A172 (cell line): Measurements from ENCODE around the gene WDFY2. TPM values are rescaled to one million over a fixed set of nuclear protein-coding genes. Genes with fewer than 3 reads are reported as not detected.
"Not testable (repeated sequence)": the region's sequence is repeated elsewhere in the genome, so short reads cannot be mapped to it uniquely, and the experiment has no call there.

Source experiments
- DNase-seq: peaks from one replicate; pipeline ENCODE4 v3.0.0-alpha.2; 2015; ENCODE audit warnings: low spot score
- total RNA-seq: library from RNA; depleted of rRNA; stranded (reverse); fragments of >200 nt; shearing (Covaris generic); gene quantifications from 2 replicates; pipeline ENCODE4 v1.2.3, GENCODE V29; 2014

Gene WDFY2
- total RNA-seq, 1 experiment from 2014 or later: 2.5 TPM

- no peak for DNase-seq
Measured at GRCh38 chr13:51632591-51633362, 48.5 kb downstream of the WDFY2 start.

- no peak for DNase-seq
Measured at GRCh38 chr13:51635137-51635878, 51.0 kb downstream of the WDFY2 start.

DNA sequence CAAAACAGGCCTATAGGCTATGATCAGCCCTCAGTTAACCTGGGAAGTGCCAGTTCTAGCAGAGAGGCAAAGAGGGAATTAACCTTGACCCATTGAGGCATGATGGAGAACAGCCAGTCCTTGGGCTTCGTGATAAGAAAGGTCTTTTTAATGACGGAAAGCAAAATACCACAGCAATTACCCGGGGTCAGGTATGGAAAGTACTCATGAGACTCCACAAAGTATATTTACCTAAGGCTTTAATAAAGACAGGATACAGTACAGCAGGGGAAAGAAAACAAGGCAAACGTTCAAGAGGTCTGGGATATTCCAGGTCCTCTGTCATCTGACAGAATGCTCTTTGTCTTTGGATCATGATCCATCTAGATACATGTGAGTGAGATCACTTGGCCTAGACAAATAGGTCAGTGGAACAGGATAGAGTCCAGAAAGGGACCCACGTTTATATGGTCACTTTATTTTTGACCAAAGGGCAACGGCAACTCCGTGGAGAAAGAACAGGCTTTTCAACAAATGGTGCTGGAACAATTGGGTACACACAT, 52.2 kb downstream of the WDFY2 start:
- DNase-seq: peak; percentile 3

- DNase-seq: no peak
Measured at GRCh38 chr13:51637852-51638215, 53.6 kb downstream of the WDFY2 start.

GRCh38 chr13:51638216-51638871, 54.1 kb downstream of the WDFY2 start:
- peak; percentile 40 for DNase-seq

DNA sequence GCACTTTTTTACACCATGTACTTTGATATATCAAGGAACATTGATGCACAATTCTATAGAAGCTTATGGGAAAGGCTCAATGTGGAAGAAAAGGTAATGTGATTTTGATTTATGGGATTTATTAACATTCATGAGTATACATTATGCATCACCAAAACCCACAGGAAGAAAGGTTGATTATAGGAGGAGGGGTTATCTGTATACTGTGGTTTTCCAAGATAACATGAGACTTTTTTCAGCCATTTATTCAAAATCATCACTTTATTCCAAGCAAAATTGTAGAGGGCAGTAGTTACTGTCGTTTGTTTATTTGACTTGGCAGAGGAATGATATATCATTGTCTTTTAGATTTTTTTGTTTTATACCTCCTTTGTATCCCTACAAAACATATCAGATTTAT, 54.9 kb downstream of the WDFY2 start:
- peak; percentile 14 for DNase-seq

- DNase-seq: peak; percentile 28
Measured at GRCh38 chr13:51640696-51641095, 56.4 kb downstream of the WDFY2 start.

GRCh38 chr13:51643105-51643881, 59.0 kb downstream of the WDFY2 start:
- peak; percentile 93 for DNase-seq

DNA sequence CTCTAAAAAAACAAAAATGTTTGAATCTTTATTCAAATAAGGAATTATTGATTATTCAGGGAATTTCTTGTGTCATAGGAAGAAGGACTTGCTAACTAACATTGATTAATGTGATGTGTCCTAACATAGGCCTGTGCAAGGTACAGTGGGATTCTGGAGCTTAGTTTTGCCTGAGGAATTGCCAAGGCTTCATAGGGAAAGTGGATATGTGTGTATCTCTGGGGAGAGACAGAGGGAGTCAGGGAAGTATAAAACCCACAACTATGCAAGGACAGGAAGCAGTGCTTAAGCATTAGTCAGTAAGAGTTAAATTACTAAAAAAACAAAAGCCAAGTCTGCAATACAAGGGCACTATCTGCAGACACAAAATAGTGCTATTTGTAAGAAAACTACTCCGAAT, 59.6 kb downstream of the WDFY2 start:
- DNase-seq: peak; percentile 87

- DNase-seq: peak; percentile 59
Measured at GRCh38 chr13:51644654-51645053, 60.4 kb downstream of the WDFY2 start.

GRCh38 chr13:51645154-51645650, 60.9 kb downstream of the WDFY2 start:
- DNase-seq: peak; percentile 24

- no peak for DNase-seq
Measured at GRCh38 chr13:51645761-51646670, 61.8 kb downstream of the WDFY2 start.

DNA sequence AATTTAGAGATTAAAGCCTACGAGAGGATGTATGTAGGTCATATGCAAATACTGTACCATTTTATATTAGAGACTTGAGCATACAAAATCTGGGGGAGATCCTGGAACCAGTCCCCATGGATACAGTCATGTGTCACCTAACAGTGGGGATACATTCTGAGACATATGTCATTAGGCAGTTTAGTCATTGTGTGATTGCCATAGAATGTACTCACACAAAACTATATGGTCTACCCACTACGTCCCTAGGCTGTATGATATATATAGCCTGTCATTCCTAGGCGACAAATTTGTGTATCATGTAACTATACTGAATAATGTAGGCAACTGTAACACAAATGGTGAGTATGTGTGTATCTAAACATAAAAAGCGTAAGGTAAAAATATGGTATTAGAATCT, 62.8 kb downstream of the WDFY2 start:
- no peak for DNase-seq

GRCh38 chr13:51652193-51652592, 67.9 kb downstream of the WDFY2 start:
- not testable (repeated sequence) for DNase-seq

DNA sequence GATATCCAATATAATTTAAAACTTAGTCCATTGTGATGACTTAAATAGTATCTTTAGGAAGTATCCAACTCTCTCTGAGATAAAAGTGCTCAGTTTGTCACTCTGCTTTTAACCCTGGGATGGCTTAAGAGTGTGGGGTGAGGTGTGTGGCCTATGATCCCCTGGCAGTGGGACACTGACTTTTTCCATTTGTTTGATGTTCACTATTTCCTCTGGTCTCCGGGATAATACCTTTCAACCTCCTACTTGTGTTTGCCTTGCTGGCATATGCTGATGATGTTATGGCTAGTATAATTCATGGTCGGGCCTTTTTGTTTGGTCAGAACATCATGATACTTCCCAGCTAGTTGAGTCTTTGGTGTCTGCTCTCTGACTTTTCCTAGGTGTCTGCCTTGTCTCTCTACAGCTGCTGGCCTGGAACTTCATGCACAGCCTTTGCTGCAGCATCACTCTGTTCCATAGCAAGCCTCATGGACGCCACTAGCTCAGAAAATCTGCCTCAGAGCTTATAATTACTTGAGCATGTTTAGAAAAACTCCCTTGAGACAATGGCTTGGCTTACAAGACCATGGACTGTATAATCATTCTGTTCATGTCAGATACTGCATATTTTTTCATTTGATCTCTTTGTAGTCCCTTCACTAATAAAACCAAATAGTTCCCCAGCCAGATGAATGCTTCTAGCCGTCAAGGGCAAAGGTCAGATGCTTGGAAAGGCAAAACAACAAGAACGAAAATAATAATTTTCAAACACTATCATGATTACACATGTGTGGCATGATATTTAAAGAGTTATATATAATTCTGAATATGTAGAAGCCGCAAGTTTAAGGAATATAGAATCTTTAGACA, 75.2 kb downstream of the WDFY2 start:
- DNase-seq: no peak

- DNase-seq: no peak
Measured at GRCh38 chr13:51660813-51661212, 76.6 kb downstream of the WDFY2 start.

DNA sequence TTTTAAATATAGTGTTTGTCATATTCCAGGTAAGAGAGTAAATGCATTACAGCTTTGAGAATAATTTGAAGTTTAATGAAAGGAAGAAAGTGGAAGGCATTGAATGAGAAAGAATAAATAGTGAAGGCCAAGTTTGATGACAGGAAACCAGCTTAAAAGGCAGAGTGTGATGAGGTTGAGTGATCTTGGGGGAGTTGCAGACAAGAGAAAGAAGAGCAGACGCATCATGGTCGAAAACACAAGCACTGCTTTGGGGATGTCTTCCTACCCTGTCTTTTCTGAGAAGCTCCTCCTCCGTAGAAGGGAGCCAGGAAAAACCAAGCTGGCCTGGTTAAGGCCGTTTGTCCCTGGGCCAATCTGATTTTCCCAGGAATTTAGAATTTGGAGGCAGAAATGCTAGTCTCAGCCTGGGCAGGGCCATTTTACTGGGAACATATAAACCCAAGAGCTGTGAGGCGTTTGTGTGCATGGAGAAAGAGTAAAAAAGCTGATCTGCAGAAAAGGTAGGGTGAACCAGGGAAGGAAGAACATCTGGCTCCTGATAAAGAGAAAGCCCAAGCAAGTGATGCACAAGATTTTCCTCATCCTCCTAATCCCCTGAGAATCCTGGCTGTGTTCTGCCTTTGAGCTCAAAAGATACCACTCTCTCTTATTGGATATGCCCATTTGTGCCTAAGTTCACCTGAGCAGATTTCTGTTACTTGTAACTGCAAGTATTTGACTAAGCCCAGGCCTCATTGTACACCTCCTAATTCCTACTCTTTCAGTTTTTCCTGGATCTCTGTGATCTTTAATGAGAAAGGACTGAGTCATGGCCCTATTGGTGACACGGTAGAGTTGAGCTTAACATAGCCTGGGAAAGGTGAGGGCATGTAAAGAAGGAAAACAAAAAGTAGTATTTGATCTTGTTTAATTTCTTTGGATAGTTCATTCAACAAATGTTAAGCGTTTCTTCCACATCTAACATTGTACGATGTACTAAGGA, 80.0 kb downstream of the WDFY2 start:
- no peak for DNase-seq

GRCh38 chr13:51665456-51665855, 81.2 kb downstream of the WDFY2 start:
- DNase-seq: no peak
